OCI-LY1 (cell line): ENCODE results near the gene LOXL4.

Source experiments
- H2AFZ ChIP-seq: fragments of 200-600 bp; sonication (generic), shearing (Covaris generic); 2 replicates; pipeline ENCODE4 v1.6.0; 2014; ENCODE audit warnings: antibody characterized with exemption, mild to moderate bottlenecking, low read length
- H3F3A ChIP-seq: fragments of 200-600 bp; sonication (generic), shearing (Covaris generic); 2 replicates; pipeline ENCODE4 v1.6.0; 2014; ENCODE audit warnings: mild to moderate bottlenecking, antibody characterized with exemption, low read length, moderate library complexity; ENCODE audit not compliant: insufficient read depth
- H3K27ac ChIP-seq: fragments of 200-600 bp; sonication (generic); 2 replicates; pipeline ENCODE4 v1.5.1; 2014; ENCODE audit warnings: low read length, mixed run types, mild to moderate bottlenecking, low read depth; ENCODE audit not compliant: poor library complexity, severe bottlenecking
- H3K27me3 ChIP-seq: fragments of 200-600 bp; sonication (generic); 2 replicates; pipeline ENCODE4 v1.6.0; 2014; ENCODE audit warnings: antibody characterized with exemption, mild to moderate bottlenecking, low read length, moderate library complexity; ENCODE audit not compliant: insufficient read depth
- H3K36me3 ChIP-seq: fragments of 200-600 bp; sonication (generic); 2 replicates; pipeline ENCODE4 v1.6.1; 2014; ENCODE audit warnings: mild to moderate bottlenecking, antibody characterized with exemption, low read length, moderate library complexity, mixed read lengths; ENCODE audit not compliant: insufficient read depth
- H3K4me1 ChIP-seq: fragments of 200-600 bp; sonication (generic); 2 replicates; pipeline ENCODE4 v1.5.1; 2014; ENCODE audit warnings: mild to moderate bottlenecking, low read length, moderate library complexity; ENCODE audit not compliant: insufficient read depth, severe bottlenecking
- H3K4me2 ChIP-seq: fragments of 200-600 bp; sonication (generic), shearing (Covaris generic); 2 replicates; pipeline ENCODE4 v1.6.1; 2014; ENCODE audit warnings: low read length
- H3K4me3 ChIP-seq: fragments of 200-600 bp; sonication (generic); 2 replicates; pipeline ENCODE4 v1.5.1; 2014; ENCODE audit warnings: low read length, low read depth, mild to moderate bottlenecking, mixed read lengths; ENCODE audit not compliant: poor library complexity, severe bottlenecking
- H3K79me2 ChIP-seq: fragments of 200-600 bp; shearing (Covaris generic); 2 replicates; pipeline ENCODE4 v1.6.1; 2016; ENCODE audit warnings: mixed run types, low read length, mixed read lengths; ENCODE audit not compliant: insufficient read depth
- H3K9ac ChIP-seq: fragments of 200-600 bp; sonication (generic), shearing (Covaris generic); 2 replicates; pipeline ENCODE4 v1.6.1; 2014; ENCODE audit warnings: mild to moderate bottlenecking, low read length, mixed read lengths
- H3K9me2 ChIP-seq: fragments of 200-600 bp; sonication (generic), shearing (Covaris generic); 2 replicates; pipeline ENCODE4 v1.6.1; 2014; ENCODE audit warnings: low read depth, mild to moderate bottlenecking, low read length, mixed read lengths
- H3K9me3 ChIP-seq: fragments of 200-600 bp; shearing (Covaris generic); 2 replicates; pipeline ENCODE4 v1.6.1; 2014; ENCODE audit warnings: low read length, mixed read lengths
- H4K20me1 ChIP-seq: fragments of 200-600 bp; sonication (generic), shearing (Covaris generic); 2 replicates; pipeline ENCODE4 v1.6.0; 2016; ENCODE audit warnings: mild to moderate bottlenecking, low read length; ENCODE audit not compliant: insufficient read depth
- EZH2 ChIP-seq: fragments of 200-600 bp; sonication (generic), shearing (Covaris generic); IDR thresholded peaks from 2 replicates; pipeline ENCODE4 v1.8.0; 2017; ENCODE audit warnings: borderline replicate concordance, mixed run types, mild to moderate bottlenecking, antibody characterized with exemption, low read length, moderate library complexity, mixed read lengths
- TF ChIP-seq, protein P1 (sequence below): fragments of 200-600 bp; sonication (generic), shearing (Covaris generic); IDR thresholded peaks from 2 replicates; pipeline ENCODE4 v1.5.1; 2017; ENCODE audit warnings: mild to moderate bottlenecking, antibody characterized with exemption, low read length, moderate library complexity, mixed read lengths

LOXL4 gene

DNA sequence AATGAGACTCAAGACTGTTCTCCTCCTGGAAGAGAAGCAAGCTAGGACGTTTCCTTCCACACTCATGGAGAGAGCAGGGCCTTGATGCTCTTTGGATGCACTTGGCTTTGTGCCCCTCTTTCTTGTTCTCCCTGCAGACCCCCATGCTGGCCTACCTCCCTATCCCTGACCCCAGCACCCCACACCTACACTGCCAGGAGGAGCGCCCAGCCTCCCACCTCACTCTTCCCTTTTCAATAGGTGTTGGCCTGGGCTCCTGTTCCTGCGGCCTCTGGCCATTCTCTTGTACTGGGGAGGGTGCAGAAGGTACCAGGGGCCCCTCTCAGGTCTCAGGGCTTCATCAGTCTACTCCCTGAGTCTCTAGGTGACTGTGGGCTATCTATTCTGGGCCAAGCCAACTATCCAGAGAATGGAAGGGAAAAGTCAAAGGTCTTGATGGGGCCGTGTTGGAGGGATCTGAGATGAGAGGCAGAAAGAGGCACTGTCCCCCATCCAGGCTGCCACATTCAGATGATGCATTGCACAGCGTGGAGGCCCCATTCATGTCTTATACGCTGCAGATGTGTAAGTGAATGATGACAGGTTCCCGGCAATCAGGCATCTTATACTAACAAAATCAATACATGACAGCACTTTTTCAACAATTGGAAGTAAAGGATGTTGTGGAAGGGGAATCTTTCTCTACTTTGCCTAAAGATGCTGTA lies 32.7 kb upstream of the LOXL4 start:
- Histone ChIP-seq H3K4me1 (no peaks in the 10 kb centered on the region), H3K79me2 (no peaks in the 10 kb centered on the region), H3K4me3 (no peak overlapping the region), H3K9me3 (no peaks in the 10 kb centered on the region), H3K9me2 (no peaks in the 10 kb centered on the region), H3K9ac (no peak overlapping the region), H2AFZ (no peak overlapping the region), H3K4me2 (no peak overlapping the region), H3K27me3 (no peaks in the 10 kb centered on the region), H4K20me1 (no peaks in the 10 kb centered on the region), H3K27ac (no peak overlapping the region), H3K36me3 (no peaks in the 10 kb centered on the region), H3F3A (no peaks in the 10 kb centered on the region)
- TF ChIP-seq EZH2: no peak
- TF ChIP-seq, protein P1, sequence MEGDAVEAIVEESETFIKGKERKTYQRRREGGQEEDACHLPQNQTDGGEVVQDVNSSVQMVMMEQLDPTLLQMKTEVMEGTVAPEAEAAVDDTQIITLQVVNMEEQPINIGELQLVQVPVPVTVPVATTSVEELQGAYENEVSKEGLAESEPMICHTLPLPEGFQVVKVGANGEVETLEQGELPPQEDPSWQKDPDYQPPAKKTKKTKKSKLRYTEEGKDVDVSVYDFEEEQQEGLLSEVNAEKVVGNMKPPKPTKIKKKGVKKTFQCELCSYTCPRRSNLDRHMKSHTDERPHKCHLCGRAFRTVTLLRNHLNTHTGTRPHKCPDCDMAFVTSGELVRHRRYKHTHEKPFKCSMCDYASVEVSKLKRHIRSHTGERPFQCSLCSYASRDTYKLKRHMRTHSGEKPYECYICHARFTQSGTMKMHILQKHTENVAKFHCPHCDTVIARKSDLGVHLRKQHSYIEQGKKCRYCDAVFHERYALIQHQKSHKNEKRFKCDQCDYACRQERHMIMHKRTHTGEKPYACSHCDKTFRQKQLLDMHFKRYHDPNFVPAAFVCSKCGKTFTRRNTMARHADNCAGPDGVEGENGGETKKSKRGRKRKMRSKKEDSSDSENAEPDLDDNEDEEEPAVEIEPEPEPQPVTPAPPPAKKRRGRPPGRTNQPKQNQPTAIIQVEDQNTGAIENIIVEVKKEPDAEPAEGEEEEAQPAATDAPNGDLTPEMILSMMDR: no peak

DNA sequence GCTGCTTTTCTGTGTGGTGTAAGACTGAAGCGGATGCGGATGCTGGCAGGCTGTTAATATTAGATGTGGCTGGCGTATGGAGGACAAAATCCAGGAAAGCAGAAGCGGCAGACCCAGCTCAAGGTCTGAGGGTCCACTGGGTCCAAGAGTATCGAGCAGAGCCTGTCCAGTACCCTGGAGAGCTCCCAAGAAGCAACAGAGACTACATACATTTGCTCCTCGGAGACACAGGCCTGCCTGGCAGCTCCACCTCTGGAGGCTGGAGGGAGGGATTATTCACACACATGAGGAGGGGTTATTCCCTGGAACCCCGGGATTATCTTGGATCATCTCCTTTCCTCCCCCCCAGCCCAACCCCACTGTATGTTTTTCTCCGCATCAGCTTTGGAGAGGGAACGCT lies 31.3 kb upstream of the LOXL4 start:
- Histone ChIP-seq H3K4me3 (no peak overlapping the region), H3K36me3 (no peaks in the 10 kb centered on the region), H3K9me2 (no peaks in the 10 kb centered on the region)

DNA sequence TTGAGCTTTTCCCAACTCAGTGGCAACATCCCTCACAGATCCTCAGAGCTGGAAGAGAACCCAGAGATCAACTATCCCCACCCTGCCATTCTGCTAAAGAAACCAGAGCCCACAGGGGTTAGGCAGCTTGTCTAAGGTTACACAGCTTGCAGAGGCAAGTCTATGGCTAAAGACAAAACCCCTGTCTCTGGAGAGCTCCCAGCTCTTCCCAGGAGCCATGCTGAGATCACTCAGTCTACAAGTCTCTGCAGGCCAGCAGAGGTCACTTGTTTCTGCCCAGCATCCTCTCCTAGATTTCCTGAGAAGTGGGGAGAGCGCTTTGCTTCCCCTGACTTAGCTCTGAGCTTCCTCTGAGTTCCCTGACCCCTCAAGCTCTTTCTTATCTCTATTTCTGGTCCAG lies 28.5 kb upstream of the LOXL4 start:
- Histone ChIP-seq H3K27me3 (no peaks in the 10 kb centered on the region), H3K4me3 (no peak overlapping the region), H3K4me2 (no peak overlapping the region), H3K27ac (no peak overlapping the region), H2AFZ (no peak overlapping the region), H3K4me1 (no peaks in the 10 kb centered on the region), H3K9ac (no peak overlapping the region), H3K9me3 (no peaks in the 10 kb centered on the region), H3F3A (no peaks in the 10 kb centered on the region), H3K79me2 (no peaks in the 10 kb centered on the region), H4K20me1 (no peaks in the 10 kb centered on the region), H3K9me2 (no peaks in the 10 kb centered on the region), H3K36me3 (no peaks in the 10 kb centered on the region)
- no peak for TF ChIP-seq EZH2
- TF ChIP-seq, protein P1: no peak

More for the DNA sequence above, 31.3 kb upstream of the LOXL4 start:
- no peak overlapping the region for H3K4me2 ChIP-seq
- no peaks in the 10 kb centered on the region for H3K27me3 ChIP-seq
- TF ChIP-seq, protein P1: no peak
- no peak for TF ChIP-seq EZH2
- H3K27ac ChIP-seq: no peak overlapping the region
- H3F3A ChIP-seq: no peaks in the 10 kb centered on the region
- no peaks in the 10 kb centered on the region for H3K4me1 ChIP-seq
- H3K9me3 ChIP-seq: no peaks in the 10 kb centered on the region
- no peak overlapping the region for H2AFZ ChIP-seq
- no peaks in the 10 kb centered on the region for H4K20me1 ChIP-seq
- H3K79me2 ChIP-seq: no peaks in the 10 kb centered on the region
- no peak overlapping the region for H3K9ac ChIP-seq
